Immature natural killer cell (primary cell): ENCODE results near the gene ATG13. TPM values are rescaled to one million over a fixed set of nuclear protein-coding genes. Genes with fewer than 3 reads are reported as not detected.
"Not testable (repeated sequence)": the region's sequence is repeated elsewhere in the genome, so short reads cannot be mapped to it uniquely, and the experiment has no call there.

Experiments
- DNase-seq, 3 donors: peaks; one replicate each; pipeline ENCODE4 v3.0.0; 2022; ENCODE audit warnings: mixed read lengths in 1 of 3
- H3K27ac Mint-ChIP-seq, 6 donors: one replicate each; pipeline ENCODE4 v1.8.0; 2020; ENCODE audit warnings: mixed read lengths in 6 of 6, mild to moderate bottlenecking in 5 of 6, inconsistent platforms in 4 of 6, moderate library complexity in 3 of 6
- H3K27me3 Mint-ChIP-seq, 3 donors: one replicate each; pipeline ENCODE4 v1.8.0; 2020 to 2021; ENCODE audit warnings: low read depth in 3 of 3, mild to moderate bottlenecking in 3 of 3, mixed read lengths in 3 of 3, moderate library complexity in 3 of 3, inconsistent platforms in 1 of 3
- H3K36me3 Mint-ChIP-seq, 3 donors: one replicate each; pipeline ENCODE4 v1.8.0; 2020; ENCODE audit warnings: mixed read lengths in 3 of 3, inconsistent platforms in 2 of 3, mild to moderate bottlenecking in 2 of 3
- H3K4me1 Mint-ChIP-seq, 2 donors: one replicate each; pipeline ENCODE4 v1.8.0; 2020; ENCODE audit warnings: inconsistent platforms in 2 of 2, mild to moderate bottlenecking in 2 of 2, mixed read lengths in 2 of 2, moderate library complexity in 1 of 2
- H3K4me3 Mint-ChIP-seq, 5 donors: one replicate each; pipeline ENCODE4 v1.8.0; 2020; ENCODE audit warnings: mild to moderate bottlenecking in 5 of 5, mixed read lengths in 5 of 5, inconsistent platforms in 3 of 5, moderate library complexity in 3 of 5
- H3K9me3 Mint-ChIP-seq, 6 donors: one replicate each; pipeline ENCODE4 v1.8.0; 2020; ENCODE audit warnings: mild to moderate bottlenecking in 6 of 6, mixed read lengths in 6 of 6, inconsistent platforms in 4 of 6, moderate library complexity in 3 of 6
- polyA plus RNA-seq, 3 donors: library from polyadenylated mRNA; unstranded; fragments of 300-500 nt; fragmentation: Illumina TruSeq; gene quantifications; one replicate each; pipeline ENCODE4 v1.2.3, GENCODE V29; 2021

ATG13 gene
- polyA plus RNA-seq, 3 donors from 2014 or later: 67.4 to 103 (median 100) TPM

DNA sequence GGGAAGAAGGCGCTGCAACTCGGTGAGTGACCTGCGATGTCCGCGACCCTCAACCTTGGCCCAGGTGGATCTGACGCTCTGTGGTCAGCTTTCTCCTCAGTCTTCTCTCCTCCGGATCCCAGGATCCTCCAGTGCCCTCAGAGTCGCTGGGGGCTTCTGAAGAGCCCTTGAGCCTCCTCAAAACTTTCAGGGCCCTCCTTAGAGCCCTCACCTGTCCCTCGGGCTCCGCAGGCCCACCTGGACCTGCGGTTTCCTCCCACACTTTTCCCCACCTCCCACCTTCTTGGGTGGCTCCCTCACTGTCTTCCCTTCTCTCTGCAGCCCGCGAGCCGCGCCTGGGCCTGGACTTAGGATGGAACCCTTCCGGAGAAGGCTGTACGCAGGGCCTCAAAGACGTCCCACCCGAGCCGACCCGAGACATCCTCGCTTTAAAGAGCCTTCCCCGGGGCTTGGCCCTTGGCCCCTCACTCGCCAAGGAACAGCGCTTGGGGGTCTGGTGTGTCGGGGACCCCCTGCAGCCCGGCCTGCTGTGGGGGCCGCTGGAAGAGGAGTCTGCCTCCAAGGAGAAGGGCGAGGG is 83.8 kb downstream of the ATG13 start:
- Mint-ChIP-seq H3K4me3 (peak overlapping the region; percentile 97 to 99 (median 98)), H3K27ac (peak overlapping the region; percentile 82 to 97 (median 90)), H3K36me3 (peaks cover 0 to 13% (median 13%) of the 10 kb centered on the region in 3 donors), H3K4me1 (peaks cover 53 to 54% of the 10 kb centered on the region in 2 donors), H3K9me3 (no peaks in the 10 kb centered on the region), H3K27me3 (peaks cover 2 to 10% (median 6%) of the 10 kb centered on the region in 3 donors)
- DNase-seq: no peak

DNA sequence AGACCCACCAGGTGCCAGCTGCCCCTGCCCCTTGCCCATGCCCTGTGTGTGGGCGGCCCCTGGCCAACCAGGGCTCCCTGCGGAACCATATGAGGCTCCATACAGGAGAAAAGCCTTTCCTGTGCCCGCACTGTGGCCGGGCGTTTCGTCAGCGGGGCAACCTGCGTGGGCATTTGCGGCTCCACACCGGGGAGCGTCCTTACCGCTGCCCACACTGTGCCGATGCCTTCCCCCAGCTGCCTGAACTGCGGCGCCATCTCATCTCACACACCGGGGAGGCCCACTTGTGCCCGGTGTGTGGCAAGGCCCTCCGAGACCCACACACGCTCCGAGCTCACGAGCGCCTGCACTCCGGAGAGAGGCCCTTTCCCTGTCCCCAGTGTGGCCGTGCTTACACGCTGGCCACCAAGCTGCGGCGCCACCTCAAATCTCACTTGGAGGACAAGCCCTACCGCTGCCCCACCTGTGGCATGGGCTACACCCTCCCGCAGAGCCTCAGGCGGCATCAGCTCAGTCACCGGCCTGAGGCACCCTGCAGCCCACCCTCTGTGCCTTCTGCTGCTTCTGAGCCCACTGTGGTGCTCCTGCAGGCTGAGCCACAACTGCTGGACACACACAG is 87.8 kb downstream of the ATG13 start:
- H3K27ac Mint-ChIP-seq: no peak overlapping the region
- H3K4me1 Mint-ChIP-seq: peaks cover 23 to 31% of the 10 kb centered on the region in 2 donors
- H3K36me3 Mint-ChIP-seq: peaks cover 4 to 33% (median 26%) of the 10 kb centered on the region in 3 donors
- no peak overlapping the region for H3K4me3 Mint-ChIP-seq
- H3K27me3 Mint-ChIP-seq: peaks cover 2 to 7% (median 5%) of the 10 kb centered on the region in 3 donors
- no peak for DNase-seq
- no peaks in the 10 kb centered on the region for H3K9me3 Mint-ChIP-seq

DNA sequence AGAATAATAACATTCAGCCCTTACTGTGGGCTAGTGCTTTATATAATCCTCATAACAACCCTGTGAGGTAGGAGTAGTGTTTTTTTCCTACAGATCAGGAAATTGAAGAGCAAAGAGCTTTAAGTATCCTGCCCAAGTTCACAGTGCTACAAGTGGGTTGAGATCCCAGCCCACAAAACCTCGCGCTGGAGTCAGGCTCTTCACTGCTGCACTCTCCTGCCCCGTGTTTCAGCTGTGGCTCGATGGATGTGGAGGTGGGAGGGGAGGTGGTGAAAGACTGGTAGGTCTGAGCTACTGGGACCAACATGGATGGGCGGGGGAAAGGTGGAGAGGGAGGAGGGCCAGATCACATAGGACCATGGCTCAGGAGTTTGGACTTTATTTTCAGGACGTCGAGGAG is 89.5 kb downstream of the ATG13 start:
- no peaks in the 10 kb centered on the region for H3K9me3 Mint-ChIP-seq
- H3K36me3 Mint-ChIP-seq: peaks cover 4 to 33% (median 22%) of the 10 kb centered on the region in 3 donors
- H3K4me1 Mint-ChIP-seq: peaks cover 8 to 23% of the 10 kb centered on the region in 2 donors
- peak overlapping the region in 2 of 6 donors; percentile 31 to 40 for H3K27ac Mint-ChIP-seq
- H3K4me3 Mint-ChIP-seq: no peak overlapping the region
- no peak for DNase-seq
- no peaks in the 10 kb centered on the region for H3K27me3 Mint-ChIP-seq

DNA sequence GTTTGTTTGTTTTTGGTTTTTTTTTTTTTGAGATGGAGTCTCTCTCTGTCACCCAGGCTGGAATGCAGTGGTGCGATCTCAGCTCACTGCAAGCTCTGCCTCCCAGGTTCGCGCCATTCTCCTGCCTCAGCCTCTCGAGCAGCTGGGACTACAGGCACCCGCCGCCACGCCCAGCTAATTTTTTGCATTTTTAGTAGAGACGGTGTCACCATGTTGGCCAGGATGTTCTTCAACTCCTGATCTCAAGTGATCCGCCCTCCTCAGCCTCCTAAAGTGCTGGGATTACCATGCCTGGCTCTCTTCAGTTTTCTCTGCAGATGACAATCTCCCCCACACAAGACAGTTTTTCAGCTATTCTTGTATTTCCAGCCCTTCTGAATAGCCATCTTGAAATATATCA is 92.0 kb downstream of the ATG13 start:
- not testable (repeated sequence) for H3K4me1 Mint-ChIP-seq, H3K4me3 Mint-ChIP-seq, H3K9me3 Mint-ChIP-seq, H3K27me3 Mint-ChIP-seq, DNase-seq
- Mint-ChIP-seq H3K36me3 (peaks cover 4 to 27% (median 17%) of the 10 kb centered on the region in 3 donors), H3K27ac (peak overlapping the region in 1 of 6 donors; percentile 24)

DNA sequence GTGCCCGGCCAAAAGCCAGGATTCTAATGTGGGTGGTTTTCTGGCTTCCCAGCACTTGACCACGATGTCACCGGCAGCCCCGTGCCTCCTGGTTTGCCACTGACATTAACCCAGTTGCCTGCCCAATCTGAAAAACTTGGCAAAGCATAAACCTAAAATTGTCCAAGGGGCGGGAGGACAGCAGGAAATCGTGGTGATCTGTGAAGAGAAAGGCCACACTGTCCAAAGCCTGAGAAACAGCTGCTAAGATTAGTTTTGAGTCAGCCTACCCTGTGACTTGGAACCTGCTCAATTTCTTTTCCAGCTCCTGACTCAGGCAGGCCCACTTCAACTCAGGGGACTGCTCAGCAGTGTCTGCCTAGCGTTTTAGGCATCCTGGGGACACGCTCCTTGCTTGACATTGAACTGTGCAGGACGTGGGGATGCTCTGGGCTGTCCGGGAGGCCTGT is 93.5 kb downstream of the ATG13 start:
- H3K4me1 Mint-ChIP-seq: peaks cover 1 to 6% of the 10 kb centered on the region in 2 donors
- H3K27me3 Mint-ChIP-seq: no peaks in the 10 kb centered on the region
- H3K36me3 Mint-ChIP-seq: peaks cover 4 to 22% (median 15%) of the 10 kb centered on the region in 3 donors
- H3K4me3 Mint-ChIP-seq: no peak overlapping the region
- no peak overlapping the region for H3K27ac Mint-ChIP-seq
- DNase-seq: no peak
- no peaks in the 10 kb centered on the region for H3K9me3 Mint-ChIP-seq

DNA sequence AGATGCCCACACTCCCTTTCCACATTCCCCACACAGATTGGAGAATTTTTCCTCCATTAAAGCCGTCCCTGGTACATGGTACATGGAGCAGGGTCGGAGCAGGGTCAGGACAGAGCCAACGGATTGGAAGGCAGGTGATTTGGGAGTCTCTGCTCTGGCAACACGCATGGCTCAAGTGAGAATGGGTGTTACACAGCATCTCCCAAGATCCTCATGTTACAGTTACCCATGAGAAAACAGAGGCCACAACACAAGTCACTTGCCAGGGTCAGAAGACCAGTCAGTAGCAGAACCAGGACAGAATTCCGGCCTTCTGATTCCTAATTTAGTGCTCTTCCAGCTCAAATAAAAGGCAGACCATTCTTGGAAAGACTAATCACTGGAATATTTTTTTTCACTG is 94.0 kb downstream of the ATG13 start:
- no peak for DNase-seq
- H3K4me3 Mint-ChIP-seq: no peak overlapping the region
- H3K9me3 Mint-ChIP-seq: no peaks in the 10 kb centered on the region
- peaks cover 1 to 6% of the 10 kb centered on the region in 2 donors for H3K4me1 Mint-ChIP-seq
- H3K27me3 Mint-ChIP-seq: no peaks in the 10 kb centered on the region
- H3K27ac Mint-ChIP-seq: no peak overlapping the region
- peaks cover 4 to 19% (median 13%) of the 10 kb centered on the region in 3 donors for H3K36me3 Mint-ChIP-seq

DNA sequence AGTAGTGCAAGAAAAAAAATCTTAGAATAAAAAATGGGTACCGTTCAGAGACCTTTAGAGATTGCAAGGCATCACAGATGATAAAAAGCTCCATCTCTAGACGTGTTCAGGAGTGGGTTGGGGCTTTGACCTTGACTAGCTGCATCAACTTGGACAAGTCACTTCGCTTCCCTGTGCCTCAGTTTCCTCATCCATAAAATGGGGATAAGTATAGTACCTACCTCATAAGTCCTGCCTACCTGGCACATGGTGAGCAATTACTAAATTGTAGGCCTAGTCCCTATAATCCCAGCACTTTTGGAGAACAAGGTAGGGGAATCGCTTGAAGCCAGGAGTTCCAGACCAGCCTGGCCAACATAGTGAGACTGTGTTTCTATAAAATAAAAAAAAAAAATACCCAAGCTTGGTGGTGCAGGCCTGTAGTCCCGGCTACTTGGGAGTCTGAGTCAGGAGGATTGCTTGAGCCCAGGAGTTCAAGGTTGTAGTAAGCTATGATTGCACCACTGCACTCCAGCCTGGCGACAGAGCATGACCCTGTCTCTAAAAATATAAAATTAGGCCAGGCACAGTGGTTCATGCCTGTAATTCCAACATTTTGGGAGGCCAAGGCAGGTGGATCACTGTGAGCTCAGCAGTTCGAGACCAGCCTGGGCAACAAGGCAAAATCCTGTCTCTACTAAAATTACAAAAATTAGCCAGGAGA is 95.7 kb downstream of the ATG13 start:
- Mint-ChIP-seq H3K27me3 (no peaks in the 10 kb centered on the region), H3K4me1 (no peaks in the 10 kb centered on the region), H3K36me3 (peaks cover 4 to 6% (median 5%) of the 10 kb centered on the region in 3 donors), H3K4me3 (no peak overlapping the region), H3K27ac (no peak overlapping the region), H3K9me3 (no peaks in the 10 kb centered on the region)
- DNase-seq: no peak

DNA sequence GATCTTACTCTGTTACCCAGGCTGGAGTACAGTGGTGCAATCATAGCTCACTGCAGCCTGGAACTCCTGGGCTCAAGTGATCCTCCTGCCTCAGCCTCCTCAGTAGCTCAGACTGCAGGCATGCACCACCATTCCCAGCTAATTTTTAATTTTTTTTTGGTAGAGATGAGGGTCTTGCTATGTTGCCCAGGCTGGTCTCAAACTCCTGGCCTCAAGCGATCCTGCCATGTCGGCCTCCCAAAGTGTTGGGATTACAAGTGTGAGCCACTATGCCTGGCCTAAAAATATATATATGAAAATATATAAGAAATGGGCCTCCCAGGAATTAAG is 100.4 kb downstream of the ATG13 start:
- not testable (repeated sequence) for H3K4me3 Mint-ChIP-seq, H3K27ac Mint-ChIP-seq, H3K4me1 Mint-ChIP-seq, H3K9me3 Mint-ChIP-seq, DNase-seq, H3K27me3 Mint-ChIP-seq, H3K36me3 Mint-ChIP-seq

DNA sequence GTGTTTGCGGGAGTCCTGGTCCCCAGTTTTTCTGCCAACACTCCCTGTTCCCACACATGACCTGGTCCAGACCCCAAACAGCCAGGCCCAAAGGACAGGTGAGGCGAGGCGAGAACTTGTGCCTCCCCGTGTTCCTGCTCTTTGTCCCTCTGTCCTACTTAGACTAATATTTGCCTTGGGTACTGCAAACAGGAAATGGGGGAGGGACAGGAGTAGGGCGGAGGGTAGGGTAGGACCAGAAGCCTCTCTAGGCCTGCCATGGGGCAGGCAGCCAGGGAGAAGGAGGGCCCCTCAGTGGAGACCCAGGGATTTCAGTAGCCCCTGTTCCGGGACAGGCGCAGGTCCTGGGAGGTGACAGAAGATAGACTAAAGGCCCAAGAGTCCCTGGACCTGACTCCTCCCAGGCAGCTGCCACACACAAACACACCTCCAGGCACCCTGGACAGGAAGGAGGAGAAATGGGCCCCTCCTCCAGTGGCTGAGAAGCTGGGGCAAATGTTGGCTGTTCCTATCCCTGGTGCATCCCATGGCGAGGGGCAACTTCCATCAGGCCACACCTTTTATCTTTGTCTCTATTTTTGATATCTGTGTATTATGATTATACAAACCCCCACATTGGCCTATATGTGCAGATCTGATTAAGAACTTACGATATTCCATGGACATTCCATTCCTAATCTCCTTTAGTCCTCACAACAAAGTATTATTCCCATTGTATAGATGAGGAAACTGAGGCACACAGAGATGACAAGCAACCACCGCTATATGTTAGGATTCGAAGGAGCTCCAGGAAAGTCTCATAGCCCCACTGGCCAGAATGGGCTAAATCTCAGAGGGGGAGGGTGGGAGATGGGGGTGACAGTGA is 101.0 kb downstream of the ATG13 start:
- Mint-ChIP-seq H3K9me3 (no peaks in the 10 kb centered on the region), H3K4me3 (no peak overlapping the region)
- DNase-seq: no peak

DNA sequence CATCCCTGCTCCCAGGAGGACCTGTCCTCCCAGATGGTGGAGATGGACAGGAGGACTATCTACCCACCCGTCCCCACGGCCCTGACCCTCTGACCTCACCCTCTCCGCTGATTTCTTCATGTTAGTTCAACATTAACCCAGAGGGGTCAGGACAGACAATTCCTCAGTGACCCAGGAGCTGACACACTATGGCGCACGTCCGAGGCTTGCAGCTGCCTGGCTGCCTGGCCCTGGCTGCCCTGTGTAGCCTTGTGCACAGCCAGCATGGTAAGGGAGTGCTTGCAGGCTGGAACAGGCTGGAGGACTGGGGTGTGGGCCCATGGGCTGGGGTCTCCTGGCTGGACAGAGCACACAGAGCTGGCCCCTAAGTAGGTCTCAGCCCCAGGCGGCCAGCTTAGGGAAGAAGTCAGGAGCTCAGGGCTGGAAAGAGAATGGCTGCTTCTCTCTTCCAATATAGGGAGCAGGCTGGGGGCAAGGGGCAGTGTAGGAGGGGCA is 101.7 kb downstream of the ATG13 start, which contains the start of gene F2:
F2 (plus strand) TSS at position 166 of the 495 bp plus-strand sequence; CDS start at position 189, 23 bp downstream.
- Mint-ChIP-seq H3K9me3 (no peaks in the 10 kb centered on the region), H3K36me3 (no peaks in the 10 kb centered on the region), H3K27me3 (peaks cover 1 to 3% (median 2%) of the 10 kb centered on the region in 3 donors), H3K4me3 (no peak within 1 kb of the TSS), H3K27ac (no peak within 1 kb of the TSS), H3K4me1 (no peaks in the 10 kb centered on the region)
- DNase-seq: no peak

More for the DNA sequence above, 101.0 kb downstream of the ATG13 start:
- no peaks in the 10 kb centered on the region for H3K4me1 Mint-ChIP-seq
- no peaks in the 10 kb centered on the region for H3K36me3 Mint-ChIP-seq
- H3K27ac Mint-ChIP-seq: no peak overlapping the region
- H3K27me3 Mint-ChIP-seq: peaks cover 0 to 3% (median 2%) of the 10 kb centered on the region in 3 donors

DNA sequence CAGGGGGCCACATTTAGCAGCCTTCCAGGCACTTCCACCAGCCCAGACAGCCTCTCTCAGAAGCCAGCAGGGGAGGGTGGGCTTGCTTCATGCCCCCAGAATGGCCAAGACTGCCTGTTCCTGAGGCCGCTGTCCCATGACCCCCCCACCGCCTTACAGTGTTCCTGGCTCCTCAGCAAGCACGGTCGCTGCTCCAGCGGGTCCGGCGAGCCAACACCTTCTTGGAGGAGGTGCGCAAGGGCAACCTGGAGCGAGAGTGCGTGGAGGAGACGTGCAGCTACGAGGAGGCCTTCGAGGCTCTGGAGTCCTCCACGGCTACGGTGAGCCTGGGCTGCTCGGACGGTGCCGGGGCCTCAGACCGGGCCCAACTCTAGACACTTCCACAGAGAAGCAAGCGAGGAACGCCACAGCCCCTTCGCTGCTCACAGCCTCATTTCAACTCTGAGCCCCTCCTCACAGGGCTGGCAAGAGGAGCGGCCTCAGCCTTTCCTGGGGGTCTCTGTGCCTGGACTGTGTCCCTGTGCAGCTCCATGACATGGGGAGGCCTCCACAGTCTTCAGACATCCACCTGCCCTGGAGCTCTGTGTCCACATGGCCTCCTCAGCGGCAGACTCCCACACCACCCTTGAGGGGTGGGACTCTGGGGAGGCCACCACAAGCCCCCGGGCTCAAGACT is 102.3 kb downstream of the ATG13 start:
- no peak for DNase-seq
- Mint-ChIP-seq H3K4me3 (no peak overlapping the region), H3K4me1 (no peaks in the 10 kb centered on the region), H3K27ac (no peak overlapping the region), H3K27me3 (peaks cover 1 to 3% (median 2%) of the 10 kb centered on the region in 3 donors), H3K36me3 (no peaks in the 10 kb centered on the region), H3K9me3 (no peaks in the 10 kb centered on the region)

DNA sequence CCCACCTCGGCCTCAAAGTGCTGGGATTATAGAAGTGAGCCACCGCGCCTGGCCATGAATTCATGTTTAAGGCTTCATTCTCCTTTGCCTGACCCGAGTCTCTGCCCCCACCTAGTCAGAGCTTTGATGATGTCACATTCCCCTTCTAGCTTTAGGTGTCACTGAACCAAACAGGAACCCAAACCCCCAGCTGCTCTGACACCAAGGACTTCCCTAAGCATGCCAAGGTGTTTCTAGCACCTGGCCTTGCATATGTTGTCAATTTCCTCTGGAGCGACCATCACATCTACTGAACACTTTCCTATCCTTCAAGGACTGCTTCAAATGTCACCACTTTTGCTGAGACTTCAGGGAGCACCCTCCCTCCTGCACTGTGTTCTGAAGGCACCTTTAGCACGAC is 103.9 kb downstream of the ATG13 start:
- no peak overlapping the region for H3K4me3 Mint-ChIP-seq
- no peaks in the 10 kb centered on the region for H3K9me3 Mint-ChIP-seq
- no peak for DNase-seq
- H3K27ac Mint-ChIP-seq: no peak overlapping the region
- no peaks in the 10 kb centered on the region for H3K4me1 Mint-ChIP-seq
- H3K27me3 Mint-ChIP-seq: peaks cover 1 to 3% (median 2%) of the 10 kb centered on the region in 3 donors
- no peaks in the 10 kb centered on the region for H3K36me3 Mint-ChIP-seq
